ENCODE results near the gene ZNF749. TPM values are rescaled to one million over a fixed set of nuclear protein-coding genes. Genes with fewer than 3 reads are reported as not detected.

ZNF749 gene
- total and polyA plus RNA-seq, 10 of the 15 experiments (the other 5 are each of a cell fraction or from before 2014, with no cell fraction given): 3.1 to 20.2 (median 13.7) TPM

- TF ChIP-seq CUX1 (IDR thresholded peaks at IDR 0.05; ENCODE audit: insufficient replicate concordance, low read depth, low read length): no peak
- no peak for TF ChIP-seq CHD1 (IDR thresholded peaks at IDR 0.05; ENCODE audit: low read depth, low read length)
- TF ChIP-seq NR2C1 (IDR thresholded peaks at IDR 0.05): no peak
- TF ChIP-seq MTA2 (IDR thresholded peaks at IDR 0.05; ENCODE audit: low read depth): no peak
- no peak for TF ChIP-seq E2F4 (IDR thresholded peaks at IDR 0.05; ENCODE audit: low read depth, low read length)
- TF ChIP-seq DPF2 (IDR thresholded peaks at IDR 0.05): no peak
- TF ChIP-seq RUNX3 (IDR thresholded peaks at IDR 0.05; ENCODE audit: low read length): no peak
Measured at GRCh38 chr19:57437931-57438330, 2.8 kb downstream of the ZNF749 start (continued).

- RAD21 ChIA-PET (ENCODE audit: unreplicated experiment): no interaction called here
- TF ChIP-seq KAT2A (conservative IDR thresholded peaks at IDR 0.05; ENCODE audit: control insufficient read depth, low read depth, low read length): no peak
- no peak for TF ChIP-seq ZNF592 (IDR thresholded peaks at IDR 0.05)
- TF ChIP-seq ATF7 (IDR thresholded peaks at IDR 0.05; ENCODE audit: low read depth): no peak
- TF ChIP-seq BACH1 (IDR thresholded peaks at IDR 0.05; ENCODE audit: borderline replicate concordance): no peak
- TF ChIP-seq POLR2A (IDR thresholded peaks at IDR 0.05; ENCODE audit: low read depth, low read length): no peak
- no peak for TF ChIP-seq ZNF274 (IDR thresholded peaks at IDR 0.05; ENCODE audit: insufficient read depth, insufficient read length)
- no peak for TF ChIP-seq MEF2B (IDR thresholded peaks at IDR 0.05; ENCODE audit: partially characterized antibody, poor library complexity, severe bottlenecking)
- TF ChIP-seq TCF12 (IDR thresholded peaks at IDR 0.05; ENCODE audit: low read depth, low read length): no peak
Measured at GRCh38 chr19:57438925-57439324, 3.8 kb downstream of the ZNF749 start.

More at GRCh38 chr19:57438925-57439324, 3.8 kb downstream of the ZNF749 start:
- no peak for ATAC-seq
- intact Hi-C loops (cut with micrococcal nuclease; ENCODE audit: unreplicated experiment): no loop called here
- no peaks in the 10 kb centered on the region for H3K27me3 ChIP-seq (replicated peaks in 1 of 2; ENCODE audit: control insufficient read depth in 2 of 2, insufficient read depth in 2 of 2, low read length in 1 of 2)
- in situ Hi-C loops (cut with MboI): no loop called here
- ChIA-PET SMC1A (ENCODE audit: uncharacterized antibody, unreplicated experiment) (no interaction called here), CTCF (no interaction called here), POLR2A (no interaction called here)
- peaks cover 9 to 10% of the 10 kb centered on the region in 2 experiments; a peak in 3 of 4 replicates for H3K36me3 ChIP-seq (ENCODE audit: control insufficient read depth in 2 of 2, insufficient read depth in 2 of 2, low read length in 1 of 2)
- WGBS (ENCODE audit: insufficient coverage, insufficient replicate concordance, low lambda C conversion rate, missing lambda C conversion rate): 88% methylated on average over 9 of the region's 9 CpGs
- H3K27ac ChIP-seq (ENCODE audit: control insufficient read depth, insufficient read depth): no peak overlapping the region
- H3K9me3 ChIP-seq (replicated peaks; ENCODE audit: control insufficient read depth, insufficient read depth, low read length): peaks cover 16% of the 10 kb centered on the region
- H3K9ac ChIP-seq (ENCODE audit: control insufficient read depth, insufficient read depth, low read length): no peak overlapping the region
- no TSS peak for BruUV-seq (replicated peaks)
- H3K79me2 ChIP-seq (ENCODE audit: control insufficient read depth, insufficient read depth, low read length): peaks cover 19% of the 10 kb centered on the region
- H2AFZ ChIP-seq (ENCODE audit: control insufficient read depth, low read depth, low read length): no peak overlapping the region
- H3K4me2 ChIP-seq (ENCODE audit: control insufficient read depth, insufficient read depth): no peak overlapping the region
- DNase-seq (ENCODE audit: low read depth, low spot score): no peak
- H3K4me1 ChIP-seq (ENCODE audit: control insufficient read depth, insufficient read depth, low read length): peaks cover 5% of the 10 kb centered on the region; the same call in 1 of the 2 replicates
- H3K4me3 ChIP-seq: no peak overlapping the region
- no peaks in the 10 kb centered on the region; the same call in 1 of the 2 replicates for H4K20me1 ChIP-seq (ENCODE audit: control insufficient read depth, insufficient read depth)
- no peak for FAIRE-seq

Measured in GM12878 (cell line).